Stimulated activated CD4-positive, alpha-beta T cell treated with anti-CD3 and anti-CD28 coated beads, Interleukin-1b, Interleukin-23, amount 100 ng/mL, for 24 hours (primary cell): ENCODE data around the gene PRKN.

ENCODE experiments used
- DNase-seq, 4 experiments: peaks; one replicate each; pipeline ENCODE4 v3.0.0-alpha.2; 2020; ENCODE audit warnings: low read depth in 4 of 4, low spot score in 1 of 4

Gene PRKN

GRCh38 chr6:162076816-162077215 is 650.8 kb downstream of the PRKN start:
- DNase-seq, result no peak

- DNase-seq, result no peak
Observed at GRCh38 chr6:162074641-162075275, 652.8 kb downstream of the PRKN start.

GRCh38 chr6:162070639-162071038 is 656.9 kb downstream of the PRKN start:
- DNase-seq, result no peak

- DNase-seq, result no peak
Observed at GRCh38 chr6:162069995-162070394, 657.6 kb downstream of the PRKN start.

GRCh38 chr6:162068340-162068739 is 659.2 kb downstream of the PRKN start:
- no peak for DNase-seq

- no peak for DNase-seq
Observed at GRCh38 chr6:162063666-162064065, 663.9 kb downstream of the PRKN start.

GRCh38 chr6:162058281-162058875 is 669.2 kb downstream of the PRKN start:
- no peak for DNase-seq

GRCh38 chr6:162056745-162057144 is 670.8 kb downstream of the PRKN start:
- no peak for DNase-seq

- DNase-seq, result no peak
Observed at GRCh38 chr6:162056061-162056460, 671.5 kb downstream of the PRKN start.

- DNase-seq, result no peak
Observed at GRCh38 chr6:162055365-162055764, 672.2 kb downstream of the PRKN start.

- DNase-seq, result no peak
Observed at GRCh38 chr6:162053084-162053483, 674.5 kb downstream of the PRKN start.

- no peak for DNase-seq
Observed at GRCh38 chr6:162050579-162050978, 677.0 kb downstream of the PRKN start.

- DNase-seq, result no peak
Observed at GRCh38 chr6:162046324-162046723, 681.2 kb downstream of the PRKN start.

- DNase-seq, result no peak
Observed at GRCh38 chr6:162032620-162033019, 694.9 kb downstream of the PRKN start.

GRCh38 chr6:162029873-162030576 is 697.5 kb downstream of the PRKN start:
- DNase-seq, result no peak

- DNase-seq, result no peak
Observed at GRCh38 chr6:162026843-162027242, 700.7 kb downstream of the PRKN start.

GRCh38 chr6:162026031-162026430 is 701.5 kb downstream of the PRKN start:
- DNase-seq, result no peak

GRCh38 chr6:162019349-162019748 is 708.2 kb downstream of the PRKN start:
- no peak for DNase-seq

GRCh38 chr6:162017536-162017935 is 710.0 kb downstream of the PRKN start:
- DNase-seq, result no peak

- DNase-seq, result no peak
Observed at GRCh38 chr6:162014069-162014811, 713.3 kb downstream of the PRKN start.

GRCh38 chr6:162005372-162005771 is 722.2 kb downstream of the PRKN start:
- DNase-seq, result no peak

GRCh38 chr6:161996783-161997182 is 730.8 kb downstream of the PRKN start:
- DNase-seq, result no peak
